Activated B cell treated with CpG ODN at 0.5 μM for 24 hours (primary cell): Measurements from ENCODE around the gene L3MBTL4. TPM values are rescaled to one million over a fixed set of nuclear protein-coding genes. Genes with fewer than 3 reads are reported as not detected.

Experiments
- ATAC-seq: fragments of 200-7000 bp; cut with Tn5 transposase; one replicate; pipeline ENCODE4 v1.10.0; 2021; ENCODE audit warnings: low read depth, mild to moderate bottlenecking, moderate library complexity
- CTCF ChIA-PET: fragments of 350-600 bp; sonication (Branson Sonifier 250); formaldehyde crosslinking; loops from one replicate; lab custom pipeline; 2021; ENCODE audit warnings: antibody characterized with exemption; lab: Charles Lee
- POLR2A ChIA-PET: fragments of 350-600 bp; sonication (Branson Sonifier 250); formaldehyde crosslinking; loops from one replicate; lab custom pipeline; 2021; ENCODE audit warnings: antibody characterized with exemption; lab: Charles Lee
- DNase-seq: peaks from one replicate; pipeline ENCODE4 v3.0.0; 2022
- H3K27ac Mint-ChIP-seq: one replicate; pipeline ENCODE4 v1.8.0; 2020; ENCODE audit warnings: mixed read lengths
- H3K27me3 Mint-ChIP-seq: one replicate; pipeline ENCODE4 v1.8.0; 2021; ENCODE audit warnings: mixed read lengths
- H3K36me3 Mint-ChIP-seq: one replicate; pipeline ENCODE4 v1.8.0; 2021; ENCODE audit warnings: low read depth, mixed read lengths
- H3K4me1 Mint-ChIP-seq: one replicate; pipeline ENCODE4 v1.8.0; 2021; ENCODE audit warnings: mixed read lengths
- H3K4me3 Mint-ChIP-seq: one replicate; pipeline ENCODE4 v1.8.0; 2020; ENCODE audit warnings: mild to moderate bottlenecking, mixed read lengths
- H3K9me3 Mint-ChIP-seq: one replicate; pipeline ENCODE4 v1.8.0; 2020; ENCODE audit warnings: mixed read lengths
- CTCF ChIP-seq: fragments of 200-600 bp; IDR thresholded peaks from one replicate; pipeline ENCODE4 v1.8.0; 2022; ENCODE audit warnings: antibody characterized with exemption, mild to moderate bottlenecking
- intact Hi-C: fragments of 100-400 bp; cut with micrococcal nuclease; formaldehyde crosslinking; loops from one replicate; pipeline ENCODE4 v1.15.1; 2024
- total RNA-seq: library from RNA; stranded (reverse); gene quantifications from 2 replicates; pipeline ENCODE4 v1.2.3, GENCODE V29; 2022

Gene L3MBTL4
- total RNA-seq, 1 donor from 2014 or later: 12.3 TPM

GRCh38 chr18:6315517-6316331 lies 99.0 kb downstream of the L3MBTL4 start:
- no peak for ATAC-seq
- Mint-ChIP-seq H3K27me3 (no peaks in the 10 kb centered on the region), H3K4me1 (no peaks in the 10 kb centered on the region), H3K27ac (no peak overlapping the region), H3K9me3 (peaks cover 13% of the 10 kb centered on the region), H3K4me3 (no peak overlapping the region), H3K36me3 (peaks cover 8% of the 10 kb centered on the region)
- ChIA-PET CTCF (no interaction called here), POLR2A (no interaction called here)
- DNase-seq: no peak
- no peak for TF ChIP-seq CTCF
- intact Hi-C loops: no loop called here

GRCh38 chr18:6313415-6313814 lies 101.3 kb downstream of the L3MBTL4 start:
- no peak for TF ChIP-seq CTCF
- Mint-ChIP-seq H3K4me1 (no peaks in the 10 kb centered on the region), H3K9me3 (peaks cover 8% of the 10 kb centered on the region), H3K27me3 (no peaks in the 10 kb centered on the region), H3K4me3 (no peak overlapping the region), H3K36me3 (peaks cover 25% of the 10 kb centered on the region), H3K27ac (no peak overlapping the region)
- ATAC-seq: no peak
- CTCF ChIA-PET: no interaction called here
- no peak for DNase-seq
- POLR2A ChIA-PET: no interaction called here
- intact Hi-C loops: no loop called here

- H3K27ac Mint-ChIP-seq: no peak overlapping the region
- TF ChIP-seq CTCF: no peak
- intact Hi-C loops: no loop called here
- no peak overlapping the region for H3K4me3 Mint-ChIP-seq
- ChIA-PET CTCF (no interaction called here), POLR2A (no interaction called here)
- H3K4me1 Mint-ChIP-seq: no peaks in the 10 kb centered on the region
- no peaks in the 10 kb centered on the region for H3K27me3 Mint-ChIP-seq
- DNase-seq: no peak
- H3K9me3 Mint-ChIP-seq: peaks cover 5% of the 10 kb centered on the region
- ATAC-seq: no peak
- H3K36me3 Mint-ChIP-seq: peaks cover 33% of the 10 kb centered on the region
These were observed 103.1 kb downstream of the L3MBTL4 start for GRCh38 chr18:6311456-6312215.

- Mint-ChIP-seq H3K36me3 (peaks cover 36% of the 10 kb centered on the region), H3K4me3 (no peak overlapping the region), H3K27ac (no peak overlapping the region), H3K4me1 (no peaks in the 10 kb centered on the region), H3K9me3 (peaks cover 5% of the 10 kb centered on the region), H3K27me3 (no peaks in the 10 kb centered on the region)
- POLR2A ChIA-PET: no interaction called here
- intact Hi-C loops: no loop called here
- DNase-seq (no peak), ATAC-seq (no peak)
- CTCF ChIA-PET: no interaction called here
- no peak for TF ChIP-seq CTCF
These were observed 104.0 kb downstream of the L3MBTL4 start for GRCh38 chr18:6310714-6311113.

- H3K27ac Mint-ChIP-seq: no peak overlapping the region
- ChIA-PET CTCF (no interaction called here), POLR2A (no interaction called here)
- H3K9me3 Mint-ChIP-seq: no peaks in the 10 kb centered on the region
- no peak for TF ChIP-seq CTCF
- ATAC-seq (no peak), DNase-seq (no peak)
- intact Hi-C loops: no loop called here
- peaks cover 7% of the 10 kb centered on the region for H3K36me3 Mint-ChIP-seq
- no peaks in the 10 kb centered on the region for H3K27me3 Mint-ChIP-seq
- H3K4me3 Mint-ChIP-seq: no peak overlapping the region
- peaks cover 5% of the 10 kb centered on the region for H3K4me1 Mint-ChIP-seq
These were observed 116.8 kb downstream of the L3MBTL4 start for GRCh38 chr18:6297875-6298274.
